GM18873 (cell line): Measurements from ENCODE around the gene DHRS4.
A peak's percentile ranks its signal among the peaks of the same experiment; 100 is the strongest.
"Not testable (repeated sequence)": the region's sequence is repeated elsewhere in the genome, so short reads cannot be mapped to it uniquely, and the experiment has no call there.

Experiments used
- ATAC-seq: cut with Tn5 transposase; IDR thresholded peaks from one replicate; pipeline ENCODE4 v1.9.1; 2021; ENCODE audit warnings: mild to moderate bottlenecking, moderate library complexity, moderate number of reproducible peaks; ENCODE audit not compliant: unreplicated experiment, low FRiP score

DHRS4 gene

DNA sequence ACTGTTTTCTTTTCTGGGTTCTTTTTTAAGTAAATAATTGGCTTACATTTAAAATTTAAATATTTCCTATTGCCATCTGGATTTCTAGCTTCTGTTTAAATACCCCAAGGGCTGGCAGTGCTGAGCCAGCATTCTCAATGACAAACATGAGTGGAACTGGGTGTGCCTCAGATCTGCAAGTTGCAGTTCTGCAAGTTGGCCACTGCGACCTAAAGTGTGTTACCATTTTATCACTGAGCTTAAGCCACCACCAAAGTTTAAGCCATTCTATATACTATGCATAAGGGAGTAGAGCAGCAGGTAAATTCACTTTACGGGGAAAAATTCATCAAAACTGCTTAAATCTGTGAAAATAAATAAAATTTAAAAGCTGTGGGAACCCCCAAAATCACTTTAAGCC, 23.6 kb downstream of the DHRS4 start:
- not testable (repeated sequence) for ATAC-seq

DNA sequence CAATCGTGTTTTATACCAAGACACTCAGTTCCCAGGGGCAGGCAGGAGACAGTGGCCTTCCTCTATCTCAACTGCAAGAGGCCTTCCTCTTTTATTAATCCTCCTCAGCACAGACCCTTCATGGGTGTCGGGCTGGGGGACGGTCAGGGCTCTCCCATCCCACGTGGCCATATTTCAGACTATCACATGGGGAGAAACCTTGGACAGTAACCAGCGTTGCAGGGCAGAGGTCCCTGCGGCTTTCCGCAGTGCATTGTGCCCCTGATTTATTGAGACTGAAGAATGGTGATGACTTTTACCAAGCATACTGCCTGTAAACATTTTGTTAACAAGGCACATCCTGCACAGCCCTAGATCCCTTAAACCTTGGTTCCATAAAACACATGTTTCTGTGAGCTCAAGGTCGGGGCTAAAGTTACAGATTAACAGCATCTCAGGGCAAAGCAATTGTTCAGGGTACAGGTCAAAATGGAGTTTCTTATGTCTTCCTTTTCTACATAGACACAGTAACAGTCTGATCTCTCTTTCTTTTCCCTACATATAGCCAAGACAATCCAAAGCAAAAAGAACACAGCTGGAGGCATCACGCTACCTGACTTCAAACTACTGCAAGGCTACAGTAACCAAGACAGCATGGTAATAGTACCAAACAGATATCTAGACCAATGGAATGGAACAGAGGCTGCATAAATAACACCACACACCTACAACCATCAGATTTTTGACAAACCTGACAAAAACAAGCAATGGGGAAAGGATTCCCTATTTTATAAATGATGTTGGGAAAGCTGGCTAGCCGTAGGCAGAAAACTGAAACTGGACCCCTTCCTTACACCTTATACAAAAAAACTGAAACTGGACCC, 28.6 kb downstream of the DHRS4 start:
- not testable (repeated sequence) for ATAC-seq

DNA sequence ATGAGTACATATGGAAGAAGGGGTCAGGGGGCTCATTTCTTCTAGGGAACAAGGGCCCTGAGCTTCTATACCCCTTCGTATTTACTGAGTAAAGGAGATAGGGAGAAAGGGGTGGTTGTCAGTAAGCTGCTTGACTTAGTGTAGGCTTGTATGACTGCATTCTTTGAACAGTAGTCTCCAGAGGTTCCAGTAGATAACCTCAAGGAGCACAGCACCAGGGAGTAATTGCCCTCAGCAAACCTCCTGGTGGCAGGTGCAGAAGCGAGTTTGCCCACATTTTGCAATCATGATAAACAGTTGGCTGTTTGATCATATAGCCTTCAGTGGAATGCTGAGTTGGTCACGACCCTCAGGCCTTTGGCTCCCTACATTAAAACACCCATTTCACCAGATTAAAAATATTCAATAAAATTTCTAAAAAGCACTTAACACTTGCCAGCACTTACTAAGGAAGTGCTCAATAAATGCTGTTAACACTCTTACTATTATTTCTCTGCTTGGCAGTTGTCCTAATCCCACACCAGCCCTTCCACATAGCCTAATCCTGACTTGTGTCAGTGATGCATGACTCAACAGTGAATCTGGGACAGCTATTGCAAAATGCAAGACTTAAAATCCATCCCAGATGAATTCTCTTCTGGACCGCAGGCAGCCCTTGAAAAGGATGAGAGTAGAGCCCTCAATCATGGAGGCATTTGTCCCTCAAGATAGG, 31.5 kb downstream of the DHRS4 start:
- no peak for ATAC-seq

DNA sequence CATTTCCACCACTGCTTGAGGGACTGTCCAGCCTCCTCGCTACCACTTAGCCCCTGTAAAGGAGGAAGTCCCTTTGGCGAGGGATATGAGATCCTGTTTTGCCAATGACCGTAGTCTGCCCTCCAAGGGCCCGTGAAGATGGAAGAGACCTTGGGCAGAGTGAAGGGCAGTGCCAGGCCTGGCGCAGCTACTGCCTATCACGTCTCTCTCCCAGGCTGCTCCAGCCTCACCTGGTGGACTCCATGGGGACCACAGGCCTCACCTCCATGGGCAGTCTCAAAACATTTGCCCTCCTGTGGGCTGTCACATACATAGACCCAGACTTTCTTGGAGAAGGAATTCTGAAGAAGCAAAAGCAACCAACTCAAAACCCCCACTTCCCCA, 34.6 kb downstream of the DHRS4 start:
- ATAC-seq, result not testable (repeated sequence)

DNA sequence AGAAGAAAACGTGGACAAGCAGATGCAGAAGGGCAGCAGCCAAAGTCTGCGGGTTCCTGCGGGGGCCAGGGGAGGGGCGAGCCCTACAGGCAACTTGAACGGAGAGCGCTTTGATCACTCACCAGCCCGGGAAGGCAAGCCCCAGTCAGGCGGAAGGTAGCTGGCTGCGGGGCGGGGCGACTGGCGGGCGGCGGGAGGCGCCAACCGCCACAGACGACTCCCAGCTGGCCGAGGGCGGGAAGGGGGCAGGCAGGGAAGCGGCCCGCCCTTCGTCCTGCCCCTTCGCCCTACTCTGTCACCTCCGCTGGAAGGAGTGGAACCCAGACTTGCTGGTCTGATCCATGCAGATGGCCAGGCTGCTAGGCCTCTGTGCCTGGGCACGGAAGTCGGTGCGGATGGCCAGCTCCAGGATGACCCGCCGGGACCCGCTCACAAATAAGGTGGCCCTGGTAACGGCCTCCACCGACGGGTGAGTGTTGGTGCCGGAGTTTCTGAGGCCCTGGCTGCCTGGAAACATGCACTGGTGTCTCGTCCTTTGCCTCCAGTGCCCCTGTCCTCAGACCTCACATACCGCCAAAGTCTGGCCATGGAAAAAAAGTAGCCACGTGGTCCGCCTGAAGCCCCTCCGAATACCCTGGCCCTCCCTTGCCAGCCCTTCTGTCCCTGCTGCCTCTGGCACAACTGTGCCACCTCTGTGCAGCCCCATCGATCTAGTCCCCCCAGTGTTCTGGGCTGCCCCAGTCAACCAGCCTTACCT, 35.2 kb downstream of the DHRS4 start, which contains the start of gene DHRS4L2:
Gene DHRS4L2, plus strand, starts transcription at position 323 of the 757 bp plus-strand sequence. Its CDS starts 19 bp downstream, at position 342.
- ATAC-seq, result not testable (repeated sequence)

DNA sequence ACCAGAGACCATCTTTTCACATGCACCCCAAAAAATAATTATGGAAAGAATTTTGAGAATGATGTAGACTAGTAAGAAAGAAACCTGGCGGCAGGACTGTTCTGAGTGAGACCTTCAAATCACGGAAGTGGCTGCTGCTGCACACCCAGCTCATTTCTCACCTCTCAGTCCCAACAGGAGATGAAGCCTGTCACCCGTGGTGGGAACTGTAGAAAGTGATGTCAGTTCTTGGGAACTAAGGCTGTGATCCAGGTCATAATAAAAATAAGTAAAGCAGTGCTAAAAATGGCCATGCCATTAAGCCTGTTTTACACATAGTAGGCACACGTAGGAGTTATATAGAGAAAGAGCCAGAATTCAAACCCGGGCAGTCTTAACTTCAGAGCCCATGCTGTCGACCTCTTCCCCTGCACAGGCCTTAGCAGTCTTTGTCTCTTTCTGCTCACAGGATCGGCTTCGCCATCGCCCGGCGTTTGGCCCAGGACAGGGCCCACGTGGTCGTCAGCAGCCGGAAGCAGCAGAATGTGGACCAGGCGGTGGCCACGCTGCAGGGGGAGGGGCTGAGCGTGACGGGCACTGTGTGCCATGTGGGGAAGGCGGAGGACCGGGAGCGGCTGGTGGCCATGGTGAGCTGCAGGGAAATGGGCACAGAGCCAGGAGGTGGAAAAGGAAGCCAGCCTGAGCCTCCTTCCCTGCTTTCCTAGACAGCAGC, 36.3 kb downstream of the DHRS4 start:
- not testable (repeated sequence) for ATAC-seq

DNA sequence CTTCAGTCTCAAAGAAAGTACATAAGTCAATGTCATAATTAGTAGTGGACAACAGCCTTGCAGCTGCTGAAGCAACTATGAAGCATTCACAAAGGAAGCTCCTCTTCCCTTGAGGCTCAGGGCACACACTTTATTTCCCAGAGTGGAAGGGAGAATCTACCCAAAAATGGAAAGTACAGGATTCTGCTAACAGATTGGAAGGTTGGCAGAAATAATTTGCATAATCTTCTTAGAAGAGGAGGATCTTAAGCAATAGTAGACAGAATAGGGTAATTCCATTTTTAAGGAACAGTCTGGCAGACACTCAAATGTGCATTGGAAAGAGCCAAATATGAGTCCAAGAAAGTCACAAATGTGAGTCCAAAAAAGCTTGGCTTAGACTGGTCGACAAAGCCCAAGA, 37.4 kb downstream of the DHRS4 start:
- ATAC-seq, result not testable (repeated sequence)

DNA sequence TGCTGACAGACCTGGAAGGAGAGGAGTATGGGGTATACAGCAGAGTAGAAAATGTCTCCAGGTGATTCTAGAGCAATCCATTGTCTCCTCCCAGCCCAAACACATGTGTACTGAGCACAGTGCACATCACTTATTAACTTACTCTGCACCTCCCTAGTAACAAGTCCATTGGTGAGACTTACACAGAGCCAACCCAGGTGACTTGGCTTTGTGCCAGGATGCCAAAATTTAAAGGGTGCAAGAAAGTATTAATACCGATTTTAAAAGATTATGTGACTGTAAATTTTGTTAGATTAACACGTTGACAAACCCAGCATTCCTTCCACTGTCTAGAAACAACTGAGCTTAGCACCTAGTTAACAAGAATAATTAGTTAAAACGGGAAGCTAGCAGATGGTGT, 39.5 kb downstream of the DHRS4 start:
- ATAC-seq, result not testable (repeated sequence)

DNA sequence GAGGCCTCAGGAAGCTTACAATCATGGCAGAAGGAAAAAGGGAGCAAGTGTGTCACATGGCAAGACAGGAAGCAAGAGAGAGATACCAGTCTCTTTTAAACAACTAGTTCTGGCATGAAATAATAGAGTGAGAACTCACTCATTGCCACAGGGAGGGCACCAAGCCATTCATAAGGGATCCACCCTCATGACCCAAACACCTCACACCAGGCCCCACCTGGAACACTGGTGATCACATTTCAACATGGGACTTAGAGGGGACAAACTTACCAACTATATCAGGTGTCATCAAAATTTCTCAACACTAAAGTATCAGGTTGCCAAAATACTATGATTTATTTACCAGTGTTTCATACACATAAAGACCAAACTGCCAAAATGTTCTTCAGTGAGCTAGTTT, 42.4 kb downstream of the DHRS4 start:
- not testable (repeated sequence) for ATAC-seq

DNA sequence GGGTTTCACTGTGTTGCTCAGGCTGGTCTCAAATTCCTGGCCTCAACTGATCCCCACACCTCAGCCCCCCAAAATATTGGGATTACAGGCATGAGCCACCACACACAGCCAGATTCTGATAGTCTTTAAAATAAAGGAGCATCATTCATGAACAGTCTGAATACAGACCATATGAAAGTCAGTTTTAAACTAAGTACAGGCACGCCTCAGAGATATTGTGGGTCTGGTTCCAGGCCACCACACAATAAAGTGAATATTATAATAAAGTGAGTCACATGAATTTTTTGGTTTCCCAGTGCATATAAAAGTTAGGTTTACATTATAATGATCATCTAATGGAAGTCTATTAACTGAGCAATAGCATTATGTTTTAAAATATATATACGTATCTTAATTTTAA, 43.3 kb downstream of the DHRS4 start:
- ATAC-seq, result not testable (repeated sequence)

DNA sequence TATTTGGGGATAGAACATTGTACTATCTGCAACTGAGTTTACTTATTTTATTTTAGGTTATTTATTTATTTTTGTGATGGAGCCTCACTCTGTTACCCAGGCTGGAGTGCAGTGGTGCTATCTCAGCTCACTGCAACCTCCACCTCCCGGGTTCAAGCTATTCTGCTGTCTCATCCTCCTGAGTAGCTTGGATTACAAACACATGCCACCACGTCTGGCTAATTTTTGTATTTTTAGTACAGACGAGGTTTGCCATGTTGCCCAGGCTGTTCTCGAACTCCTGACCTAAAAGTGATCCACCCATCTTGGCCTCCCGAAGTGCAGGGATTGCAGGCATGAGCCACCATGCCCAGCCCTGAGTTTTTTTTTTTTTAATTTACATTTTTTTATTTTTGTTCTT, 46.1 kb downstream of the DHRS4 start:
- not testable (repeated sequence) for ATAC-seq

DNA sequence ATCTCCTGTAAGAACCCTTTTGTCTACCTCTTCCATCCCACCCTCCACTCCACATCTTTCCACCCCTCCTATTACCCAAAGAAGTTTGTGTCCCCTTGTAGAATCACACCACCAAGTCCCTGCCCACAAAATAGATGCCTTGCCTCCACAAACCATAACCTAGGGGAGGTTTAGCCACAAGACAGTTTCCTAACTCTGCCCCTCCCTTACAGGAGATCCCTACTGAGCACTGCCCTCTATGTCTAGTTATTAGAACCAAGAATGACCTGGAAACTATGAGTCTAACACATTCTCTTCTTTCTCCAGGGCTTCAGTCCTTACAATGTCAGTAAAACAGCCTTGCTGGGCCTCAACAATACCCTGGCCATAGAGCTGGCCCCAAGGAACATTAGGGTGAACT, 47.5 kb downstream of the DHRS4 start:
- not testable (repeated sequence) for ATAC-seq

DNA sequence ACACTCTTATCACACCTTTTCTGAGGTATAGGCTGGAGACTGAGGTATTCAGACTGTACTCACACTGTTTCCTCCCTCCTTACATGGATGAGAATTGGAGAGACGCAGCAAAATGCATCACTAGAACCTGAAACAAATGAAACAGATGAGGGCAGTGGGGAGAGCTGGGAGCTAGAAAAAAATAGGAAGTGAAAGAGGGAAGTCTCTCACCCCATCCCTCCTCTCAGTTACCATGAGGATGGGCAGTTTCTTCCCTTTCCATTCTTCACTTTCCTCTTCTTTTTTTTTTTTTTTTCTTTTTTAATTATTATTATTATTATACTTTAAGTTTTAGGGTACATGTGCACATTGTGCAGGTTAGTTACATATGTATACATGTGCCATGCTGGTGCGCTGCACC, 48.1 kb downstream of the DHRS4 start:
- ATAC-seq, result not testable (repeated sequence)

DNA sequence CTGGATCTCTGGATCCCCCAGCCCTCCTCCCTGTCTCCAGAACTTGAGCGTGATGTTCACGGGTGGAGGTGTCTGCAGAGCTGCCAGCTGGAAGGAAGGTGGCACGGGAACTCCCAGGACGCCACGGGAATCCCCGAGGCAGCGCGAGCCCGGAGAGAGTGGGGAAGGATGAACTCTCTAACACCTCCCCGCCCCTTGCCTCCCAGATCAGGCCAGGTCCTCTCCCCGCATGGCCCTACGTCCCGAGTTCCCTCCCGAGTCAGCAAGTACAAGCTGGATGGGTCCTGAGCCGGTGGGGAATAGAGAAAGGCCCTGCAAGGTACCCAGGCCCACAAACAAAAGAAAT, 52.9 kb downstream of the DHRS4 start:
- ATAC-seq, result peak; percentile 16

DNA sequence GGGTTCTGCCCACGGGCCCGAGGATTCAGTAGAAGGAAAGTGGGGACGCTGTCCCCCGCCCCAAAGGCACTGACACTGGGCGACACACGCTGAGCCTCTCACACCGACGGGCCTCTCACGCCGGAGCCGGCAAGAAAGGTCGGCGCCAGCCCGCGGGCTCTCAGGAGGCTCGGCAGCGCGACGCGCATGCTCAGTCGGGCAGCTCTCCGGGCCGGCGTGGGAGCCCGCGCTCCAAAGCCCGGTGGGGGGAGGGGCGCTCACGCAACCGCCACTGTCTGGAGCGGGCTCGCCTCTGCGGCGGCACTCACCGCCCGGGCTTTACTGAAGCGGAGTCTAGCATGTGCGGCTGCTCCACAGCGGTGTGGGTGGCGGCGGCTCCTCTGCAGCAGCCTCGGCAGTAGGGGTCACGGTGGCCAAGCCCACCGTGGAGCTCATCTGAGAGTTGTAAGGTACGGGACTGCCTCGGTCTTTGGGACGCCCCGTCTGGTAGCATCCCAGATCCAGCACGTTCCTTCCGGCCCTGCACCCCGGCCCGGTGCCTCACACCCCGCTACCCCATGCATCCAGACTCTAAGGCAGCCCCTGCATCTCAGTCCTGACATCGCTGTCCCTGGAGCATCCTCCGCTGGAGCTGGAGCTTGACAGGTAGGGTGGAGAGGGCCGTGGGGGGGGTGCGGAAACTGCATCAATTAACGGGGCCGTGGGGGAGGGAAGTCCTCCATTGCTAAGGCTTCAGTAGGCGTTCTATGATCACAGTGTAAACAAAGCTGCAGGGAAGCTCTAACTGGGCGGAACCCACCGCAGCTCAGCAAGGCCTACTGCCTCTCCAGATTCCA, 53.5 kb downstream of the DHRS4 start:
- peak; percentile 62 for ATAC-seq

DNA sequence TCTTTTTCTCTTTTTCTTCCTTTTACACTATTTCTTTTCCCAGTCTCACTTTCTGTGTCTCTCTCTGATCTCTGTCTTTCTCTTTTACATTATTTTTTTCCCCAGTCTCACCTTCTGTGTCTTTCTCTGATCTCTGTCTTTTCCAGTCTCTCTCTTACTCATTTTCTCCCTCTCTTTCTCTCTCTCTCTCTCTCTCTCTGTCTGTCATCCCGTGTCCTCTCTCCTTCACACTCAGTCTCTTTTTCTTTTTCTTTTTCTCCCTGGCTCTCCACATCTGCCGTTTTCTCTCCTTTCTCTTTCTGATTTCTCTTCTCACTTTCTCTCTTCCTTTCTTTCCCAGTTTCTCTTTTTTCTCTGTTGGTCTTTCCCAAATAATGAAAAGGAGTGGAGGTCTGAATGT, 57.5 kb downstream of the DHRS4 start:
- ATAC-seq, result no peak

DNA sequence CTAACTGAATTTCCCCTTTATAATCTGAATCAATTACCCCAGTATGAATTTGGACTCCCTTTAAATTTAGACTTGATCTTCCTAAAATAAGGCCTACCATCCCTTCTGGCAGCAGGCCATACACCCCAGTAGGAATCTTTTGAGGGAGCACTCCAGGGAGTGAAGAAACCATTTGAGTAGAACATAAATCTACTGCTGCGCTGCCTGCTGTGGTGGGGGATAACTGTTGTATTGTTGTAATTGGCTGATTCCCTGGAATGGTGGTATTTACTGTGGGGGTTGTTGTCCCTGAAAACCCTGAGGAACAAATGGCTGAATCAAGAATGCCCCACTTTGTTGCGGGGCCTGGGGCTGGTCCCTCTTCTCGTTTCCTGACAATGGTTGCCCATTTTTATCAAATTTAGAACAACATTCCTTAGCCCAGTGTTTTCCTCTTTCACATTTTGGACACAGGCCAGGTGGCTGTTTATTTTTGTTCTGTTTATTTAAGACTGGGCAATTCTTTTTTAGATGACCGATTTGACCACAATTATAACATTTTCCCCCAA, 59.2 kb downstream of the DHRS4 start:
- not testable (repeated sequence) for ATAC-seq

DNA sequence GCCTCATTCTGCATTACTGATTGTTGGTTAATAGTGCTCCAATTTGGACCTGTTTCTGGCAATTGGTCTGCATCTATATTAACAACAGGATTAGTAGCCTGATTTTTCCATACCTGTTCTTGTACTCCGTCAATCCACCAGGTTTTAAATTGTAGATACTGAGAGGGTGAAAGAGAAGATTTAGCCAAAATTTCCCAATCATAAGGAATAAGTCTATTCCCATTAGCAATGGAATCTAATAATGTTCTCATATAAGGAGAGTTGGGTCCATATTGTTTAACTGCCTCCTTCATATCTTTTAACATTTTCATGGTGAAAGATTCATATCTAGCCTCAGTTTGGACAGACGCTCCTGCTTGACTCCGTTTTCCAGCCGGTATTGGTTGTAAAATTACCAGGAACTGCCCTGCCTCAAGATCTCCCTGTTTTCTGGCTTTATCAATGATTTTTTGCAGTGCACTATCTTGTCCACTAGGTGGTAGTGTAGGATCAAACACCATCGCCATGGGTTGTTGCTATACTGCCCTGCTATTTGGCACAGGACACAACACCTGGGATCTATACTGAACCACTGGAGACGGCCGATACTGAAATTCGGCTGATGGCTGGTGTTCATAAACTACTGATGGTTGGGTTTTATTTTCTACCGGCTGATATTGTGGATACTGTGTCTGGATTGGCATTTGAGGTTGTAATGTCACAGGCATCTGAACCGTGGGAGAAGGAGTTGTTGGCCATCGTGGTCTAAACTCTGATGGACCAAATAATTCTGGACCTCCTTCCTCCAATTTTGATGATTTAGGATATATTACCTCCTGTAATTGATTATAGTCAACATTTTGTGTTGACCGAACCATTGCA, 60.3 kb downstream of the DHRS4 start:
- peak; percentile 46 for ATAC-seq
